IMR-90 (cell line): Measurements from ENCODE around the gene SFTPB. TPM values are rescaled to one million over a fixed set of nuclear protein-coding genes. Genes with fewer than 3 reads are reported as not detected.

Experiments used
- ATAC-seq: fragments of 200-7000 bp; cut with Tn5 transposase; 2 replicates; pipeline ENCODE4 v1.9.1; 2020; ENCODE audit warnings: low read depth, mild to moderate bottlenecking, moderate library complexity
- BruUV-seq: library from RNA; stranded (reverse); fragments of 400-500 nt; replicated peaks from 2 replicates; lab custom pipeline; 2021; lab: Mats Ljungman, UMichigan
- CTCF ChIA-PET: fragments of 300-600 bp; formaldehyde crosslinking; extraction: SDS; loops from one replicate; lab custom pipeline; 2021; ENCODE audit warnings: antibody characterized with exemption; lab: Yijun Ruan, JAX
- POLR2A ChIA-PET: fragments of 300-600 bp; sonication (Branson Sonifier 250); formaldehyde crosslinking; loops from one replicate; lab custom pipeline; 2022; ENCODE audit warnings: antibody characterized with exemption; ENCODE audit not compliant: unreplicated experiment; lab: Charles Lee
- DNase-seq: peaks from one replicate; pipeline ENCODE4 v3.0.0; 2013
- H2AFZ ChIP-seq: replicated peaks from 2 replicates; pipeline ENCODE3; 2013; ENCODE audit warnings: low read length, mild to moderate bottlenecking; ENCODE audit not compliant: poor library complexity
- H2AK5ac ChIP-seq: 2 replicates; pipeline ENCODE4 v1.6.1; 2013; ENCODE audit warnings: low read depth, low read length, inconsistent platforms
- H2AK9ac ChIP-seq: replicated peaks from 2 replicates; pipeline ENCODE3; 2013; ENCODE audit warnings: mild to moderate bottlenecking, low read depth, low read length, moderate library complexity; ENCODE audit not compliant: poor library complexity
- H2BK120ac ChIP-seq: 2 replicates; pipeline ENCODE4 v1.6.1; 2013; ENCODE audit warnings: low read depth, low read length, inconsistent platforms
- H2BK15ac ChIP-seq: 3 replicates; pipeline ENCODE4 v1.6.1; 2013; ENCODE audit warnings: low read depth, low read length, inconsistent platforms
- H2BK20ac ChIP-seq: 2 replicates; pipeline ENCODE4 v1.6.1; 2013; ENCODE audit warnings: low read depth, mild to moderate bottlenecking, inconsistent platforms, low read length, moderate library complexity
- H2BK5ac ChIP-seq: 2 replicates; pipeline ENCODE4 v1.6.1; 2013; ENCODE audit warnings: mild to moderate bottlenecking, low read depth, low read length, inconsistent platforms; ENCODE audit not compliant: poor library complexity, severe bottlenecking
- H3K14ac ChIP-seq: replicated peaks from 2 replicates; pipeline ENCODE4 v1.6.1; 2013; ENCODE audit warnings: low read depth, low read length, inconsistent platforms
- H3K18ac ChIP-seq: 2 replicates; pipeline ENCODE4 v1.6.1; 2013; ENCODE audit warnings: low read depth, low read length, control low read depth
- H3K23ac ChIP-seq: 2 replicates; pipeline ENCODE4 v1.6.1; 2013; ENCODE audit warnings: low read depth, low read length, inconsistent platforms
- H3K27ac ChIP-seq: 2 replicates; pipeline ENCODE4 v1.5.1; 2013; ENCODE audit warnings: mild to moderate bottlenecking, control low read depth, low read length; ENCODE audit not compliant: insufficient read depth
- H3K27me3 ChIP-seq: 2 replicates; pipeline ENCODE4 v1.6.1; 2013; ENCODE audit warnings: low read length; ENCODE audit not compliant: control insufficient read depth, insufficient read depth
- H3K36me3 ChIP-seq: 2 replicates; pipeline ENCODE4 v1.6.1; 2013; ENCODE audit warnings: low read length, mixed read lengths; ENCODE audit not compliant: control insufficient read depth, insufficient read depth
- H3K4ac ChIP-seq: 2 replicates; pipeline ENCODE4 v1.6.1; 2013; ENCODE audit warnings: low read depth, low read length, inconsistent platforms
- H3K4me1 ChIP-seq: 2 replicates; pipeline ENCODE4 v1.6.1; 2013; ENCODE audit warnings: low read length, mixed read lengths; ENCODE audit not compliant: control insufficient read depth, insufficient read depth
- H3K4me2 ChIP-seq: 2 replicates; pipeline ENCODE4 v1.6.1; 2013; ENCODE audit warnings: low read depth, mild to moderate bottlenecking, control low read depth, low read length, moderate library complexity
- H3K4me3 ChIP-seq: 2 replicates; pipeline ENCODE4 v1.5.1; 2013; ENCODE audit warnings: low read depth, mild to moderate bottlenecking, control low read depth, low read length, moderate library complexity; ENCODE audit not compliant: insufficient read depth
- H3K56ac ChIP-seq: 2 replicates; pipeline ENCODE4 v1.6.1; 2013; ENCODE audit warnings: low read length, inconsistent platforms; ENCODE audit not compliant: insufficient read depth; ENCODE audit errors: extremely low read depth
- H3K79me1 ChIP-seq, 2 experiments: 2 replicates each; pipeline ENCODE4 v1.6.1; 2013; ENCODE audit warnings: low read length in 2 of 2, inconsistent platforms in 1 of 2, low read depth in 1 of 2
- H3K9ac ChIP-seq: 2 replicates; pipeline ENCODE4 v1.6.1; 2013; ENCODE audit warnings: low read depth, low read length, control low read depth
- H3K9me1 ChIP-seq: 2 replicates; pipeline ENCODE4 v1.6.1; 2013; ENCODE audit warnings: low read length, inconsistent platforms; ENCODE audit not compliant: insufficient read depth
- H3K9me3 ChIP-seq: 2 replicates; pipeline ENCODE4 v1.6.1; 2013; ENCODE audit warnings: low read length; ENCODE audit not compliant: control insufficient read depth, insufficient read depth
- H4K20me1 ChIP-seq: 2 replicates; pipeline ENCODE4 v1.6.1; 2013; ENCODE audit warnings: low read length, inconsistent platforms; ENCODE audit not compliant: insufficient read depth
- H4K5ac ChIP-seq: 2 replicates; pipeline ENCODE4 v1.6.1; 2013; ENCODE audit warnings: mild to moderate bottlenecking, low read depth, low read length, control low read depth
- H4K8ac ChIP-seq, 2 experiments: 2 replicates each; pipeline ENCODE4 v1.6.1; 2013; ENCODE audit warnings: low read depth in 2 of 2, low read length in 2 of 2, control low read depth in 1 of 2, inconsistent platforms in 1 of 2
- H4K91ac ChIP-seq: 2 replicates; pipeline ENCODE4 v1.6.1; 2013; ENCODE audit warnings: low read depth, low read length, inconsistent platforms; ENCODE audit not compliant: insufficient read depth
- CHD1 ChIP-seq: IDR thresholded peaks from 2 replicates; pipeline ENCODE4 v1.6.1; 2012; ENCODE audit warnings: low read depth, low read length, improper control_type of control experiment
- MAFK ChIP-seq: IDR thresholded peaks from 2 replicates; pipeline ENCODE4 v1.6.1; 2012; ENCODE audit warnings: low read depth, low read length, improper control_type of control experiment
- NFE2L2 ChIP-seq: fragments of 150-350 bp; IDR thresholded peaks from 2 replicates; pipeline ENCODE4 v1.6.1; 2016; ENCODE audit warnings: low read depth, mild to moderate bottlenecking, low read length
- POLR2A ChIP-seq: IDR thresholded peaks from 2 replicates; pipeline ENCODE4 v1.6.1; 2012; ENCODE audit warnings: mild to moderate bottlenecking, low read depth, low read length
- RAD21 ChIP-seq: IDR thresholded peaks from 2 replicates; pipeline ENCODE4 v1.6.1; 2012; ENCODE audit warnings: low read length, improper control_type of control experiment
- WGBS, 2 experiments: methylation state at CpG; one replicate each; pipeline versions ENCODE4 v1.1.5 to v1.1.7; 2013; ENCODE audit warnings: missing lambda C conversion rate in 2 of 2; ENCODE audit not compliant: insufficient read length in 1 of 2; ENCODE audit errors: extremely low coverage in 2 of 2; 5-methylcytosine and 5-hydroxymethylcytosine counted together
- dilution Hi-C: fragments of 300-500 bp; cut with HindIII; formaldehyde crosslinking; loops from one replicate; pipeline ENCODE4 v1.14.3; 2018; ENCODE audit warnings: low sequenced_read_pairs; ENCODE audit not compliant: unreplicated experiment
- in situ Hi-C: fragments of 300-500 bp; cut with MboI; formaldehyde crosslinking; loops from 3 replicates; pipeline ENCODE4 v1.14.3; 2019; ENCODE audit warnings: low sequenced_read_pairs, inconsistent platforms, mixed read lengths
- intact Hi-C: fragments of 100-400 bp; cut with micrococcal nuclease; formaldehyde crosslinking; loops from 2 replicates; pipeline ENCODE4 v1.10.0; 2022
- polyA plus RNA-seq, 3 experiments: library from polyadenylated mRNA; depleted of rRNA; stranded (reverse); fragments of >200 nt; gene quantifications; 2 replicates each; pipeline ENCODE4 v1.2.3, GENCODE V29; 2012; ENCODE audit warnings: low replicate concordance in 1 of 3
- total RNA-seq: library from RNA; depleted of rRNA; stranded (reverse); fragments of >200 nt; gene quantifications from 2 replicates; pipeline ENCODE4 v1.2.3, GENCODE V29; 2012
- TF ChIP-seq, protein P1 (sequence below): fragments of 150-350 bp; IDR thresholded peaks from 2 replicates; pipeline ENCODE4 v1.6.1; 2017; ENCODE audit warnings: mild to moderate bottlenecking, antibody characterized with exemption, low read length, low read depth

Gene SFTPB
- total and polyA plus RNA-seq, 2 of the 4 experiments (the other 2 are of a cell fraction) = not detected

DNA sequence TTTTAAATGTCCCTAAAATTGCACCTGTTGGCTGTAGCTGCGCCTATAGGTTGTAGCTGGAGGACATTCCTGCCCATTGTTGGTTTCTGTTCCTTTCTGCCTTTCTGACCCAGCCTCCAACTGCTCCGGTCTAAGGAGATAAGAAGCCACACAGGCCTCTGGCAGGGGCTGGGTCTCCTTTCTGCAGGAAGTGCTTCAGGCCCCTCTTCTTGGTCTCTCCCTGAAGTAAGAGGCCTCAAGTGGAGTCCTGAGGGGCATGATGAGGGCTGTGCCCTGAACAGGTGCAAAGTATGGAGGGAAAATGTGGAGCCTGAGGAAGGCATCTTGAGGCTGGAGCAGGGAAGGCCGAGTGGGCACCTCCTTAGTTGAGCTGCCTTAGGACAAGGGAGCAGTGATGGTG lies 10.4 kb upstream of the SFTPB start:
- Histone ChIP-seq H2AK5ac (no peak overlapping the region), H3K9ac (no peak overlapping the region), H2BK120ac (no peak overlapping the region), H2BK15ac (no peak overlapping the region), H3K36me3 (no peaks in the 10 kb centered on the region), H3K79me1 (no peaks in the 10 kb centered on the region), H4K5ac (no peak overlapping the region), H3K27me3 (peaks cover 2% of the 10 kb centered on the region; the same call in 1 of the 2 replicates), H2AK9ac (no peak overlapping the region), H4K20me1 (no peaks in the 10 kb centered on the region), H3K4me2 (no peak overlapping the region), H3K4ac (no peak overlapping the region), H3K4me1 (0 out of 2 replicates have a peak, but pooled peaks cover 1% of the 10 kb centered on the region), H3K9me1 (peaks cover 7% of the 10 kb centered on the region), H2AFZ (no peak overlapping the region), H3K14ac (no peak overlapping the region), H2BK5ac (no peak overlapping the region), H3K27ac (no peak overlapping the region), H3K4me3 (no peak overlapping the region), H2BK20ac (no peak overlapping the region), H4K91ac (no peak overlapping the region), H3K56ac (no peak overlapping the region), H4K8ac (no peak overlapping the region), H3K18ac (no peak overlapping the region), H3K23ac (no peak overlapping the region), H3K9me3 (no peaks in the 10 kb centered on the region)
- ChIA-PET POLR2A (no interaction called here), CTCF (interaction anchor here (0.9 to 1.7 kb wide), 2 partner anchors 27 to 33 kb away, joined by 4 to 5 read pairs; no protein-coding TSS in a partner anchor)
- in situ Hi-C loops = no loop called here
- intact Hi-C loops = no loop called here
- BruUV-seq = no TSS peak
- 73% methylated on average over 3 of the region's 3 CpGs; no CpG with 5 or more reads in 1 of the 2 experiments for WGBS, 2 experiments
- TF ChIP-seq MAFK (no peak), CHD1 (no peak), RAD21 (no peak), POLR2A (no peak), NFE2L2 (no peak)
- TF ChIP-seq, protein P1, sequence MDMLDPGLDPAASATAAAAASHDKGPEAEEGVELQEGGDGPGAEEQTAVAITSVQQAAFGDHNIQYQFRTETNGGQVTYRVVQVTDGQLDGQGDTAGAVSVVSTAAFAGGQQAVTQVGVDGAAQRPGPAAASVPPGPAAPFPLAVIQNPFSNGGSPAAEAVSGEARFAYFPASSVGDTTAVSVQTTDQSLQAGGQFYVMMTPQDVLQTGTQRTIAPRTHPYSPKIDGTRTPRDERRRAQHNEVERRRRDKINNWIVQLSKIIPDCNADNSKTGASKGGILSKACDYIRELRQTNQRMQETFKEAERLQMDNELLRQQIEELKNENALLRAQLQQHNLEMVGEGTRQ = no peak
- dilution Hi-C loops = no loop called here
- ATAC-seq (no peak), DNase-seq (no peak)
